ENCODE results near the gene FUT2. TPM values are rescaled to one million over a fixed set of nuclear protein-coding genes. Genes with fewer than 3 reads are reported as not detected.

The FUT2 gene
- total and polyA plus RNA-seq, 2 donors (not counting 1 experiment from before 2014, with no cell fraction given): not detected

DNA sequence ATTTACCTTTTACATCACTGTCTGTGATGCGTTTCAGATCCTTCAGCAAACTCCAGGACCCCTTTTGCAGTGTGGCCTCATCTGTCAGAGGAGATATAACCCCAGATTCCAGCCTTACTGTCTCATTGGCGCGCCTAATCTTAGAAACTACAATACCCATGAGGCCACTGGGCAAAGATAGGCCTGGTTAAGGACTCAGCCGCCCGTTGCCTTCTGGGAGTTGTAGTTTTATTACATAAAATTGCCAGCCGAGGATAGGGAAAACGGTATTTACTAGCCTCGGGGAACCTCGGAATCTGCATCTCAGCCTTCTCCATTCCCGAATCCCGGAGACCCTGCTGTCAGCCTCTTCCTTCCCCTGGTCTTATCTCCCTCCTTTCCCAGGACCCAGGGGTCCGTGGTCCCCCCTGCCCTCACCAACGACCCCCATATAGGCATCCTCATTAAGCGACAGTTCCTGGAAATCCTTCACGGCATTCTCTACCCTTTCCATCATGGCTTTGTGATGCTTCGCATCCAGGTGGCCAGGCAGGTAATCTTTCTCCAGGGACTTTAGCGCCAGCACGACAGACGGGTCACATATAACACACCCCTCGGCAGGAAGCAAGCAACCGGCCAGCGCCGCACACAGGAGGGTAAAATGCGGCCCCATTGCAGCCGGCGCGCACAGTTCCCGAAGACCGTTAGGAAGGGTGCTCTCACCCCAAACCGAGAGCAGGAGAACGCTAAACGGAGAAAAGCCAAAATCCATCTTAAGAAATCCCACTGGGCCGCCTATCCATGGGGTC is 49.6 kb downstream of the FUT2 start:
- Mint-ChIP-seq H3K4me3 (no peak overlapping the region), H3K27me3 (peaks cover 30% of the 10 kb centered on the region), H3K4me1 (peaks cover 15% of the 10 kb centered on the region), H3K9me3 (ENCODE audit: insufficient read depth) (no peaks in the 10 kb centered on the region), H3K27ac (no peak overlapping the region)
- intact Hi-C loops (cut with micrococcal nuclease): loop anchor here (1.0 kb wide), 1 partner anchor 31 kb away; no protein-coding TSS in a partner anchor
- TF ChIP-seq EZH2 (IDR thresholded peaks at IDR 0.05; ENCODE audit: borderline replicate concordance, insufficient read depth, low read depth, low read length, poor library complexity, severe bottlenecking): no peak
- TF ChIP-seq, protein P1, sequence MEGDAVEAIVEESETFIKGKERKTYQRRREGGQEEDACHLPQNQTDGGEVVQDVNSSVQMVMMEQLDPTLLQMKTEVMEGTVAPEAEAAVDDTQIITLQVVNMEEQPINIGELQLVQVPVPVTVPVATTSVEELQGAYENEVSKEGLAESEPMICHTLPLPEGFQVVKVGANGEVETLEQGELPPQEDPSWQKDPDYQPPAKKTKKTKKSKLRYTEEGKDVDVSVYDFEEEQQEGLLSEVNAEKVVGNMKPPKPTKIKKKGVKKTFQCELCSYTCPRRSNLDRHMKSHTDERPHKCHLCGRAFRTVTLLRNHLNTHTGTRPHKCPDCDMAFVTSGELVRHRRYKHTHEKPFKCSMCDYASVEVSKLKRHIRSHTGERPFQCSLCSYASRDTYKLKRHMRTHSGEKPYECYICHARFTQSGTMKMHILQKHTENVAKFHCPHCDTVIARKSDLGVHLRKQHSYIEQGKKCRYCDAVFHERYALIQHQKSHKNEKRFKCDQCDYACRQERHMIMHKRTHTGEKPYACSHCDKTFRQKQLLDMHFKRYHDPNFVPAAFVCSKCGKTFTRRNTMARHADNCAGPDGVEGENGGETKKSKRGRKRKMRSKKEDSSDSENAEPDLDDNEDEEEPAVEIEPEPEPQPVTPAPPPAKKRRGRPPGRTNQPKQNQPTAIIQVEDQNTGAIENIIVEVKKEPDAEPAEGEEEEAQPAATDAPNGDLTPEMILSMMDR (IDR thresholded peaks at IDR 0.05): no peak
- Histone ChIP-seq H4K20me1 (ENCODE audit: control insufficient read depth, insufficient read depth, low read length, poor library complexity, severe bottlenecking) (no peaks in the 10 kb centered on the region), H3K4me2 (replicated peaks; ENCODE audit: low read depth, low read length, poor library complexity, severe bottlenecking) (no peak overlapping the region), H3K4me1 (ENCODE audit: control insufficient read depth in 2 of 2, insufficient read depth in 2 of 2, low read length in 2 of 2) (peaks cover 16 to 25% of the 10 kb centered on the region in 2 donors), H3K9ac (ENCODE audit: low read length) (no peak overlapping the region), H3K79me2 (ENCODE audit: control insufficient read depth, insufficient read depth, low read length) (no peaks in the 10 kb centered on the region), H3K9me3 (ENCODE audit: control extremely low read depth in 1 of 3, control insufficient read depth in 2 of 3, insufficient read depth in 1 of 3, low read length in 2 of 3) (peaks cover 0 to 43% (median 0%) of the 10 kb centered on the region in 3 donors), H3K27me3 (replicated peaks in 1 of 4; ENCODE audit: control extremely low read depth in 1 of 4, control insufficient read depth in 3 of 4, insufficient read depth in 4 of 4, low read length in 3 of 4) (peaks cover 0 to 56% (median 21%) of the 10 kb centered on the region in 4 experiments), H3K36me3 (replicated peaks in 1 of 2; ENCODE audit: control extremely low read depth in 1 of 2, control insufficient read depth in 1 of 2, extremely low read depth in 1 of 2, insufficient read depth in 2 of 2, low read length in 1 of 2) (no peaks in the 10 kb centered on the region), H3K4me3 (ENCODE audit: control extremely low read depth in 1 of 5, extremely low read depth in 1 of 5, insufficient read depth in 1 of 5, low read depth in 2 of 5, low read length in 4 of 5) (no peak overlapping the region), H2AFZ (ENCODE audit: insufficient read depth, low read depth, low read length, poor library complexity, severe bottlenecking) (no peak overlapping the region), H3K27ac (ENCODE audit: low read length in 2 of 2) (no peak overlapping the region)
- 36% methylated on average over 29 of the region's 33 CpGs for WGBS (ENCODE audit: insufficient coverage)
- POLR2A ChIA-PET: no interaction called here
- CTCF ChIA-PET: no interaction called here
- peak; percentile 68 for DNase-seq
- ATAC-seq (ENCODE audit: low read depth): peak; percentile 66

DNA sequence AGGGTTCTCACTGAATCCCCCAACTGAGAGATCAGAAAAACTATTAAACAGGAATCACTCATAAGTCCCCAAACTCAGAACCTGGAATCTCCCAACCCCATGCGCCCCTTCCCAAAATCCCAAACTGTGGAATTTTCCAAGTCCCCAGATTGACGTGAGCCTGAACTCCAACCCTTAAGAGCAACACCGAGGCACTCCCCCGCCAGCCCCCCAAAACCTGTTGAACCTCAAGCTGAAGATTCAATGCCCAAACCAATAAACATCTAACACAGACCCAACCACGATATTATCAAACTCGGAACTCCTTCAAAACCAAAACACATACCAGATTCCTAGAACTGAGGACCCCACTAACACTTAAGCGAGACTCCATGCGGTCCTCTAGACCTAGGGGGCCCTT is 50.3 kb downstream of the FUT2 start:
- no peaks in the 10 kb centered on the region for H3K79me2 ChIP-seq (ENCODE audit: control insufficient read depth, insufficient read depth, low read length)
- no peak overlapping the region for H3K4me2 ChIP-seq (replicated peaks; ENCODE audit: low read depth, low read length, poor library complexity, severe bottlenecking)
- H3K9ac ChIP-seq (ENCODE audit: low read length): no peak overlapping the region
- no peak for TF ChIP-seq EZH2 (IDR thresholded peaks at IDR 0.05; ENCODE audit: borderline replicate concordance, insufficient read depth, low read depth, low read length, poor library complexity, severe bottlenecking)
- TF ChIP-seq, protein P1 (IDR thresholded peaks at IDR 0.05): no peak
- peaks cover 14 to 18% of the 10 kb centered on the region in 2 donors for H3K4me1 ChIP-seq (ENCODE audit: control insufficient read depth in 2 of 2, insufficient read depth in 2 of 2, low read length in 2 of 2)
- no peaks in the 10 kb centered on the region for H3K36me3 ChIP-seq (replicated peaks in 1 of 2; ENCODE audit: control extremely low read depth in 1 of 2, control insufficient read depth in 1 of 2, extremely low read depth in 1 of 2, insufficient read depth in 2 of 2, low read length in 1 of 2)
- H4K20me1 ChIP-seq (ENCODE audit: control insufficient read depth, insufficient read depth, low read length, poor library complexity, severe bottlenecking): no peaks in the 10 kb centered on the region
- Mint-ChIP-seq H3K27ac (no peak overlapping the region), H3K9me3 (ENCODE audit: insufficient read depth) (no peaks in the 10 kb centered on the region), H3K27me3 (peaks cover 32% of the 10 kb centered on the region), H3K4me3 (no peak overlapping the region), H3K4me1 (peaks cover 14% of the 10 kb centered on the region)
- no peak overlapping the region for H3K27ac ChIP-seq (ENCODE audit: low read length in 2 of 2)
- intact Hi-C loops (cut with micrococcal nuclease): no loop called here
- ChIA-PET POLR2A (no interaction called here), CTCF (no interaction called here)
- 90% methylated on average over 8 of the region's 8 CpGs for WGBS (ENCODE audit: insufficient coverage)
- peaks cover 0 to 55% (median 17%) of the 10 kb centered on the region in 4 experiments for H3K27me3 ChIP-seq (replicated peaks in 1 of 4; ENCODE audit: control extremely low read depth in 1 of 4, control insufficient read depth in 3 of 4, insufficient read depth in 4 of 4, low read length in 3 of 4)
- no peak overlapping the region for H2AFZ ChIP-seq (ENCODE audit: insufficient read depth, low read depth, low read length, poor library complexity, severe bottlenecking)
- DNase-seq (no peak), ATAC-seq (ENCODE audit: low read depth) (no peak)
- H3K4me3 ChIP-seq (ENCODE audit: control extremely low read depth in 1 of 5, extremely low read depth in 1 of 5, insufficient read depth in 1 of 5, low read depth in 2 of 5, low read length in 4 of 5): no peak overlapping the region
- peaks cover 0 to 38% (median 0%) of the 10 kb centered on the region in 3 donors for H3K9me3 ChIP-seq (ENCODE audit: control extremely low read depth in 1 of 3, control insufficient read depth in 2 of 3, insufficient read depth in 1 of 3, low read length in 2 of 3)
